Endothelial cell of umbilical vein (primary cell): ENCODE measurements around the gene GGTA1. TPM values are rescaled to one million over a fixed set of nuclear protein-coding genes. Genes with fewer than 3 reads are reported as not detected.

ENCODE experiments used
- BruUV-seq: library from RNA; stranded (reverse); fragments of 400-500 nt; replicated peaks from 2 replicates; lab custom pipeline; 2021; lab: Mats Ljungman, UMichigan
- CTCF ChIA-PET: fragments of 300-600, 350-600 bp; sonication (Branson Sonifier 250); formaldehyde crosslinking; loops from one replicate; lab custom pipeline; 2021; ENCODE audit warnings: antibody characterized with exemption, inconsistent platforms; lab: Charles Lee
- POLR2A ChIA-PET: fragments of 300-600, 350-600 bp; sonication (Branson Sonifier 250); formaldehyde crosslinking; loops from one replicate; lab custom pipeline; 2021; ENCODE audit warnings: antibody characterized with exemption, inconsistent platforms; lab: Charles Lee
- DNase-seq: peaks from one replicate; pipeline ENCODE4 v3.0.0-alpha.2; 2011; ENCODE audit warnings: low read depth, low spot score
- FAIRE-seq: peaks from 2 replicates; lab custom pipeline; 2011; peaks lifted over from hg19 to GRCh38; lab: Jason Lieb, UNC
- H2AFZ ChIP-seq: 2 replicates; pipeline ENCODE4 v1.6.0; 2012; ENCODE audit warnings: low read depth, low read length, control low read depth, inconsistent platforms
- H3K27ac ChIP-seq: 2 replicates; pipeline ENCODE4 v1.5.1; 2011; ENCODE audit warnings: low read depth, mild to moderate bottlenecking, control low read depth, low read length, moderate library complexity; ENCODE audit not compliant: insufficient read depth
- H3K27me3 ChIP-seq, 2 experiments: 2 replicates each; pipeline versions ENCODE4 v1.6.0 to v1.6.1; 2011; ENCODE audit warnings: low read length in 2 of 2, mixed read lengths in 1 of 2; ENCODE audit not compliant: control insufficient read depth in 2 of 2, insufficient read depth in 2 of 2
- H3K36me3 ChIP-seq, 2 experiments: 2 replicates in 1 of 2; 3 replicates in 1 of 2; pipeline ENCODE4 v1.5.1; 2011; ENCODE audit warnings: low read length in 2 of 2, mild to moderate bottlenecking in 1 of 2, moderate library complexity in 1 of 2; ENCODE audit not compliant: control insufficient read depth in 2 of 2, insufficient read depth in 2 of 2; ENCODE audit errors: extremely low read depth in 1 of 2
- H3K4me1 ChIP-seq: 3 replicates; pipeline ENCODE4 v1.5.1; 2011; ENCODE audit warnings: mild to moderate bottlenecking, low read length; ENCODE audit not compliant: control insufficient read depth, insufficient read depth; ENCODE audit errors: extremely low read depth
- H3K4me2 ChIP-seq: 2 replicates; pipeline ENCODE4 v1.6.1; 2011; ENCODE audit warnings: low read length, control low read depth, mixed read lengths; ENCODE audit not compliant: insufficient read depth
- H3K4me3 ChIP-seq, 3 experiments: fragments of 200-600 bp in 1 of 3; sonication (generic), shearing (Covaris generic) in 1 of 3; replicated peaks in 1 of 3; 2 replicates each; pipeline ENCODE4 v1.5.1; 2011 to 2016; ENCODE audit warnings: control low read depth in 3 of 3, low read length in 3 of 3, mild to moderate bottlenecking in 2 of 3, inconsistent platforms in 1 of 3, low read depth in 1 of 3, moderate library complexity in 1 of 3; ENCODE audit not compliant: insufficient read depth in 1 of 3
- H3K79me2 ChIP-seq: 2 replicates; pipeline ENCODE4 v1.6.0; 2012; ENCODE audit warnings: low read length, inconsistent platforms; ENCODE audit not compliant: control insufficient read depth, insufficient read depth
- H3K9ac ChIP-seq: replicated peaks from 2 replicates; pipeline ENCODE3; 2011; ENCODE audit warnings: low read length, control low read depth; ENCODE audit not compliant: insufficient read depth; ENCODE audit errors: extremely low read depth
- H3K9me1 ChIP-seq: replicated peaks from 3 replicates; pipeline ENCODE4 v1.6.0; 2011; ENCODE audit warnings: mild to moderate bottlenecking, low read length; ENCODE audit not compliant: control insufficient read depth, insufficient read depth; ENCODE audit errors: extremely low read depth
- H3K9me3 ChIP-seq: replicated peaks from 2 replicates; pipeline ENCODE4 v1.5.1; 2012; ENCODE audit warnings: low read length, inconsistent platforms; ENCODE audit not compliant: control insufficient read depth, insufficient read depth
- H4K20me1 ChIP-seq: replicated peaks from 2 replicates; pipeline ENCODE3; 2011; ENCODE audit warnings: mild to moderate bottlenecking, low read length; ENCODE audit not compliant: control insufficient read depth, insufficient read depth; ENCODE audit errors: extremely low read depth
- EZH2 ChIP-seq: IDR thresholded peaks from 2 replicates; pipeline ENCODE4 v1.6.1; 2012; ENCODE audit warnings: borderline replicate concordance, low read depth, mild to moderate bottlenecking, moderate library complexity, low read length, inconsistent platforms; ENCODE audit not compliant: severe bottlenecking
- FOS ChIP-seq: IDR thresholded peaks from 2 replicates; pipeline ENCODE4 v1.6.1; 2011; ENCODE audit warnings: mild to moderate bottlenecking, low read length, moderate library complexity, borderline replicate concordance; ENCODE audit not compliant: insufficient read depth
- GATA2 ChIP-seq: IDR thresholded peaks from 2 replicates; pipeline ENCODE4 v1.7.0; 2011; ENCODE audit warnings: low read depth, mild to moderate bottlenecking, moderate library complexity, mixed read lengths, low read length; ENCODE audit not compliant: insufficient read length, insufficient read depth
- JUN ChIP-seq: IDR thresholded peaks from 2 replicates; pipeline ENCODE4 v1.6.1; 2011; ENCODE audit warnings: borderline replicate concordance, low read depth; ENCODE audit not compliant: insufficient read length, insufficient read depth
- MYC ChIP-seq: IDR thresholded peaks from one replicate; pipeline ENCODE4 v1.6.1; 2011; ENCODE audit warnings: mild to moderate bottlenecking, low read depth, low read length
- POLR2A ChIP-seq: IDR thresholded peaks from 2 replicates; pipeline ENCODE4 v1.6.1; 2012; ENCODE audit warnings: low read depth, mild to moderate bottlenecking, control low read depth, low read length
- POLR2AphosphoS5 ChIP-seq: IDR thresholded peaks from 2 replicates; pipeline ENCODE4 v1.6.1; 2012; ENCODE audit warnings: low read depth, mild to moderate bottlenecking, control low read depth, low read length, moderate library complexity; ENCODE audit not compliant: insufficient read depth
- dilution Hi-C: fragments of 300-500 bp; cut with MboI; formaldehyde crosslinking; loops from one replicate; pipeline ENCODE4 v1.15.0; 2019; ENCODE audit warnings: low sequenced_read_pairs; ENCODE audit not compliant: extremely low pct_ligation_motif_present
- intact Hi-C: fragments of 100-400 bp; cut with micrococcal nuclease; formaldehyde crosslinking; loops from one replicate; pipeline ENCODE4 v1.10.0; 2022
- polyA plus RNA-seq, 4 experiments: library from polyadenylated mRNA; depleted of rRNA in 3 of 4; stranded (reverse) in 3 of 4; unstranded in 1 of 4; fragments of >200 nt; gene quantifications; 2 replicates each; pipeline versions ENCODE4 v1.2.1 to v1.2.3, GENCODE V29; 2011 to 2012; ENCODE audit warnings: missing spikeins in 1 of 4
- total RNA-seq: library from RNA; stranded (reverse); gene quantifications from 2 replicates; pipeline ENCODE4 v1.2.3, GENCODE V29; 2021
- TF ChIP-seq, protein P1 (sequence below): IDR thresholded peaks from 2 replicates; pipeline ENCODE4 v1.6.1; 2011; ENCODE audit not compliant: insufficient read depth, insufficient read length
- TF ChIP-seq, protein P2 (sequence below), 2 donors: IDR thresholded peaks; 1 replicate in 1 of 2; 2 replicates in 1 of 2; pipeline ENCODE4 v1.5.1; 2011; ENCODE audit warnings: low read length in 2 of 2, mild to moderate bottlenecking in 2 of 2, moderate library complexity in 2 of 2, control low read depth in 1 of 2, inconsistent platforms in 1 of 2, low read depth in 1 of 2; ENCODE audit not compliant: insufficient read depth in 1 of 2; ENCODE audit errors: extremely low read depth in 1 of 2

Gene GGTA1
- total and polyA plus RNA-seq, 2 donors (not counting 3 experiments of a cell fraction or from before 2014, with no cell fraction given) = not detected

DNA sequence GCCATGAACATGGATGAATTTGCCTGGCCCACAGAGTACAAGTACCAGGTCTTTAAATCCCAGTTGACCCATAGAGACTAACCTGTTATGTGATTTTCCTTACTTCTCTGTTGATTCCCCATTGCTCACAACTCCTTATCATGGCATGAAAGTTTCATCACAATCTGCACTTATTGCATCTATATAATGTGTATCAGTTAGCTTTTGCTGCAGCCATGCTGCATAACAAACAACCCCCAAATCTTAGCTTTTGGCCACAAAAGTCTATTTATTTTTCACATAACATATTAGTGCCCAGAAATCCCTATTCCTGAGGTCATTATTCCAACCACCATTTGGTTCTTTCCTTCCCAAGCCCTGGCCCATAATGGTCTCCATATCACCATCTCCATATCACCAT, 3.7 kb downstream of the GGTA1 start:
- no TSS peak for BruUV-seq
- no peak for DNase-seq
- intact Hi-C loops (loop anchor here (5.0 kb wide), 1 partner anchor 284 kb away; no protein-coding TSS in a partner anchor), dilution Hi-C loops (no loop called here)
- Histone ChIP-seq H4K20me1 (no peaks in the 10 kb centered on the region), H3K27me3 (peaks cover 12 to 17% of the 10 kb centered on the region in 2 experiments), H3K4me1 (peaks cover 16% of the 10 kb centered on the region), H2AFZ (no peak overlapping the region), H3K4me2 (no peak overlapping the region), H3K4me3 (no peak overlapping the region), H3K9ac (no peak overlapping the region), H3K9me1 (no peaks in the 10 kb centered on the region), H3K9me3 (no peaks in the 10 kb centered on the region), H3K27ac (no peak overlapping the region), H3K36me3 (no peaks in the 10 kb centered on the region), H3K79me2 (no peaks in the 10 kb centered on the region)
- TF ChIP-seq, protein P1, sequence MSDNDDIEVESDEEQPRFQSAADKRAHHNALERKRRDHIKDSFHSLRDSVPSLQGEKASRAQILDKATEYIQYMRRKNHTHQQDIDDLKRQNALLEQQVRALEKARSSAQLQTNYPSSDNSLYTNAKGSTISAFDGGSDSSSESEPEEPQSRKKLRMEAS = no peak
- ChIA-PET POLR2A (no interaction called here), CTCF (no interaction called here)
- FAIRE-seq = no peak

DNA sequence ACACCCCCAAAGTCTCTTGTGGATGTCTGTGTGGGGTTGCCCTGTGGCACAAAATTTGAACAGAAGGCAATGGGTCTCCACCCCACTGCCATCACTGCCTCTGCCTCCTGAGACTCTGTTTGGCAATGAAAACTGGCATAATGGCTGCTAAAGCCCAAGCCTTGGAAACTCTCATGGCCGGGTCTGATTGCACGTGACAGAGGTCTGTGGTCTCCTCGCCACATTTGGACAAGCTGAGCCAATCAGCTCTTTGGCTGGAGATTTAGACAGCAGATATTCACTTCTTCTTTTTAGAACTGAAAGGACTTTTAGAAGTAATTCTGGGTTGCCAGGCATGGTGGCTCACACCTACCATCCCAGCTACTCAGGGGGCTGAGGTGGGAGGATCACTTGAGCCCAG, 5.5 kb downstream of the GGTA1 start:
- no peak overlapping the region for H3K4me3 ChIP-seq
- H3K36me3 ChIP-seq = no peaks in the 10 kb centered on the region
- no peaks in the 10 kb centered on the region for H3K9me3 ChIP-seq
- no peaks in the 10 kb centered on the region for H3K79me2 ChIP-seq
- dilution Hi-C loops = no loop called here
- DNase-seq = no peak
- no peak overlapping the region for H3K27ac ChIP-seq
- intact Hi-C loops = no loop called here
- H3K9me1 ChIP-seq = no peaks in the 10 kb centered on the region
- no peak overlapping the region for H2AFZ ChIP-seq
- H4K20me1 ChIP-seq = no peaks in the 10 kb centered on the region
- no peak for FAIRE-seq
- H3K27me3 ChIP-seq = peaks cover 11 to 13% of the 10 kb centered on the region in 2 experiments
- ChIA-PET POLR2A (no interaction called here), CTCF (no interaction called here)
- no peak overlapping the region for H3K4me2 ChIP-seq
- H3K9ac ChIP-seq = no peak overlapping the region
- TF ChIP-seq JUN = no peak
- TF ChIP-seq, protein P2, sequence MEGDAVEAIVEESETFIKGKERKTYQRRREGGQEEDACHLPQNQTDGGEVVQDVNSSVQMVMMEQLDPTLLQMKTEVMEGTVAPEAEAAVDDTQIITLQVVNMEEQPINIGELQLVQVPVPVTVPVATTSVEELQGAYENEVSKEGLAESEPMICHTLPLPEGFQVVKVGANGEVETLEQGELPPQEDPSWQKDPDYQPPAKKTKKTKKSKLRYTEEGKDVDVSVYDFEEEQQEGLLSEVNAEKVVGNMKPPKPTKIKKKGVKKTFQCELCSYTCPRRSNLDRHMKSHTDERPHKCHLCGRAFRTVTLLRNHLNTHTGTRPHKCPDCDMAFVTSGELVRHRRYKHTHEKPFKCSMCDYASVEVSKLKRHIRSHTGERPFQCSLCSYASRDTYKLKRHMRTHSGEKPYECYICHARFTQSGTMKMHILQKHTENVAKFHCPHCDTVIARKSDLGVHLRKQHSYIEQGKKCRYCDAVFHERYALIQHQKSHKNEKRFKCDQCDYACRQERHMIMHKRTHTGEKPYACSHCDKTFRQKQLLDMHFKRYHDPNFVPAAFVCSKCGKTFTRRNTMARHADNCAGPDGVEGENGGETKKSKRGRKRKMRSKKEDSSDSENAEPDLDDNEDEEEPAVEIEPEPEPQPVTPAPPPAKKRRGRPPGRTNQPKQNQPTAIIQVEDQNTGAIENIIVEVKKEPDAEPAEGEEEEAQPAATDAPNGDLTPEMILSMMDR (IDR thresholded peaks at IDR 0.05; ENCODE audit: extremely low read depth in 1 of 2, insufficient read depth in 1 of 2, low read depth in 1 of 2, low read length in 2 of 2) = no peak
- no peak for TF ChIP-seq FOS
- TF ChIP-seq MYC = no peak
- no peak for TF ChIP-seq GATA2
- no peak for TF ChIP-seq POLR2A
- TF ChIP-seq, protein P1 = no peak
- TF ChIP-seq POLR2AphosphoS5 = no peak
- TF ChIP-seq EZH2 = no peak
- H3K4me1 ChIP-seq = peaks cover 9% of the 10 kb centered on the region
- BruUV-seq = no TSS peak
